ENCODE measurements around the gene TMEM175.
"Not testable (repeated sequence)": the region's sequence is repeated elsewhere in the genome, so short reads cannot be mapped to it uniquely, and the experiment has no call there.

TMEM175 gene

DNA sequence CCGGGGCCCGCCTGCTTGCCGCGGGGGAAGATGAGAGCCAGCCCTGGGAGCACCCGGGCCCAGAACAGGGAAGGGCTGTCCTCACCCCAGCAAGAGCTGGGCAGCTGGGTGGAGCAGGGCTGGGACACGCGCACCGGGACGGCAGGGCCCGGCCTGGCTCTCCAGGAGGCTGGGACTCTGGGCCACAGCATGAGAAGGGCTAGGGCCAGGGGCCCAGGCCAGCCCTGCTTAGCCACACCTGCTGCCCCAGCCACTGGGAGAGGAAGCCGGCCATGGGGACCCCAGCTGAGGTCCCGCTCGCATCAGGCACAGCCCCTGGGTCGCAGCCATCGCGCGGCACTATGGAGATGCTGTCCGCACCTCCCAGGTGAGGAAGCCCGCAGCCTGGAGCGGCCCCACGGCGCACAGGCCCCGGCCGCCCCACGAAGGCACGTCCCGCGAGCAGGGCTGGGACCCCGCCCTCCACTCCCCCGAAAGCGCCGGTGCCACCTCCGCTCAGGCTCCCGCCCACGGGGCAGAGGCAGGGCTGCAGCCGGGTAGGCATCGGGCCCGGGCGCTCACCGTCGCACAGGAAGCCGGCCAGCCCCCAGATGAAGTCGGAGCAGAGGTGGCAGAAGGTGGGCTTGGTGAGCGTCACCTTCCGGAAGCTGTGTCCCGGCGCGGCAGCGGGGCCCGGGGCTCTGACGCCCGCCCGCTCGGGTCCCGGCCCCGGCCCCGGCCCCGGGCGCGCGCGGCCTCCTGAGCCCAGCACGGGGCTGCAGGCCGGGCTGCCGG is 40.6 kb downstream of the TMEM175 start:
- peak; percentile 51 for DNase-seq

DNA sequence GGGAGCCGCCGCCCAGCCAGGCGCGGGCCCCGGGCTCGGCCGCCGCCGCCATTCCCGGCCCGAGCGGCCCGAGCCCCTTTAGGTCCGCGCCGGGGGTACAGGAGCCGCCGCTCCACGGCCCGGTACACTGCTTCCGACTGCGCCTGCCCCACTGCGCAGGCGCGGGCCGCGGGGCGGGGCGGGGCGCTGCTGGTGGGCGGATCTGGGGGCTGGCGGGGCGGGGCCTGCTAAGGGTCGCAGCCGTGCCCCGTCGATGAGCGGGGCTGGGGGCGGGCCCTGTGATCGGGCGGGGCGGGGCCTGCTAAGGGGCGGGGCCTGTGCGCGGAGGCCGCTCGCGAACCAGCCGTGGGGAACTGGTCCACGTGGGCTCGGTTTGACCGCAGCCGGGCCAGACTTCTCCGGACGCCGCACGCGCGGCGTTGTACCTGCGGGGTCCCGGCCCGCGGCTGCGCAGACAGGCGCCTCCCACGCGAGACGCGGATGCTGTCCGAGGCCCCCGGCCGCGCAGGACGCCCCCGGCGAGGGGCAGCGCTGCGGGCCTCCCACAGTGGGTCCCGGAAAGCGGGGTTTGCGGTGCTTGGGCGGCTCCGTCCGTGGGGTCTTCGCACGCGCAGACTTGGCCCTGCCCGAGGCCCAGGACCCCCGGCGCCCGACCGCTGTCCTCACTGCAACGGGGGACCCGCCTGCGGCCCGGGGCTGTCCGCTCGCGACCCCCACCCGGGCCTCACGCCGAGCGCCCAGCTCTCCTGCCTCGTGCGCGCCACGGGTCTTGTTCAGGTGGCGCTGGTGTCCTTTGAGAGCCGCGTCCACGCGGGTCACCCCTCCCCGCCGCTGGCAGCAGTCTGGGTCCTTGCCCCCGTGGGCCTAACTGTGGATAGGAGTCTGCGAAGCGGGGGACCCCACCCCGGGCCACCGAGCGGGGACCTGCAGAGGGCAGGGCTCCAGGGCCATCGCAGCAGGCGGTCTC is 41.5 kb downstream of the TMEM175 start, which contains the start of gene DGKQ:
DGKQ (minus strand) TSS at position 139 of the 967 bp plus-strand sequence; CDS start at position 52, 87 bp downstream.
- peak; percentile 79 for DNase-seq

DNA sequence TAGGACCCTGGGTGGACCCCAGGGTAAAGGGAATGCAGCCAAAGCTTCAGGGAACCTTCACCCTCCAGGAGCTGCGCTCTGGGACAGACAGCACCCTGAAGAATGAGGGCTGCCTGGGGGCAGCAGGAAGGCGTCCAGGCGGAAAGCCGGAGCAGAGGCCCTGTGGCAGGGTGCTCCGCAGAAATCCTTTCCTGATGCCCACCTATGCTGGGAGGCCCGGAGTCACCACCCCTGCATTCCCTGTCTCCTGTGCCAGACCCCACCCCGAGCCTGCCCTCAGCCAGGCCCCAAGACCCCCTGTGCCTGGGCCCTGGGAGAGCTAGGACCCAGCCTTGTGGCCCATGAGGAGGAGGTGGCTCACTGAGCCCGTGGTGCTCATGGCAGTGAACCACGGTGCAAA is 42.4 kb downstream of the TMEM175 start:
- no peak for DNase-seq

DNA sequence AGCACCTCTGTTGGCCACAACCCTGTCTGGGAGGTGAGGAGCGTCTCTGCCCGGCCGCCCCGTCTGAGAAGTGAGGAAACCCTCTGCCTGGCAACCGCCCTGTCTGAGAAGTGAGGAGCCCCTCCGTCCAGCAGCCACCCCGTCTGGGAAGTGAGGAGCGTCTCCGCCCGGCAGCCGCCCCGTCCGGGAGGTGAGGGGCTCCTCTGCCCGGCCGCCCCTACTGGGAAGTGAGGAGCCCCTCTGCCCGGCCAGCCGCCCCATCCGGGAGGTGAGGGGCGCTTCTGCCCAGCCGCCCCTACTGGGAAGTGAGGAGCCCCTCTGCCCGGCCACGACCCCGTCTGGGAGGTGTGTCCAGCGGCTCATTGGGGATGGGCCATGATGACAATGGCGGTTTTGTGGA is 43.8 kb downstream of the TMEM175 start:
- not testable (repeated sequence) for DNase-seq

DNA sequence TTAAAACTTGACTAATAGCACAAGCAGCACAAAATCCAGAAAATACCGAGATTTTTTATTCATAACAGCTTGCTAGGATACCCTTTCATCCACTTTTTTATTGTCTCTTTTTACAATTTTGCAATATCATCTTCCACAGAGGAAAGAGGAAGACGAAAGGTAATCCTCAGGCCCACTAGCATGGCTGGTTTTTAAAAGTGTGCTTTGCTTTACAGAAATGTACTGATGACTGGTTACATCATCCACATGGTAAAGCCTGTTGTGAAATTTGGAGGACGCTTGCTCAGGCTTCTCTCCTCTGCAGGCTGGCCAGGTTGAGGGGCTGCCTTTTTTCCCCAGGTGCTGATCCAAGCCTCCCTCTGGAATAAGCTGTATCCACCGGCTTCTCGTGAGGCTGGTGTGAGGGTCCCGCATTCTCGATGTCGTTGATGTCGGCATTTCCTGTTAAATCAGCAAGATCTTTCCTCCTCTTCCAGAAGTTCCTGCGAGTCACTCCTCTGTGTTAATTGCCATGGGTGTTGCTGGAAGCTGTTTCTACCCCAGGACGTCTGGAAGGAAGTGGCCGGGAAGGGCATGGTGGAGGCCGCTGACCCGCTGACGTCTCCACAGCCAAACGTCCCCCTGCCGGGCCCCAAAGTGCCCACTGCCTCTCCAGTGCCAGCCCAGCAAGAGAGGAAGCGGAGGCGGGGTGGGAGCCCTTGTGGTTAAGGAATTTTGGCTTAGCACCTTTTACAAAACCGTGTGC is 46.9 kb downstream of the TMEM175 start:
- no peak for DNase-seq

DNA sequence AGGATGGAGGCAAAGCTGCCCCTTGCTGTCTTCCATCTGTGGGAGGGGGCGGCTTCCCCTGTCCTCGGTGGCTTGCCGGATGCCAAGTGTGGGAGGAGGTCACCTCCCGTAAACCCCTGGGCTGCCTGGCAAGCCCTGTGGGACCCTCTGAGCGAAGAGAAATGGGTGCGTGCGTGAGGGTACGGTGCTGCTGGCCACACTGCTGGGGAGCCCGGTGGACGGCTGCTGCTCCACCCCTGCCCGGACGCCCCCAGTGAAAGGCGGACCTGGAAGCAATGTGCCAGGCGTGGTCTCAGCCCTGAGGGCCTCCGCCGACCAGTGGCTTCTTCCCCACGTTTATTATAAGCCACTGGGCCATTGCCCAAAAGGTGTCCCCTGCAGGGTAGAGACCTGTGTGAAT is 50.0 kb downstream of the TMEM175 start:
- no peak for DNase-seq

DNA sequence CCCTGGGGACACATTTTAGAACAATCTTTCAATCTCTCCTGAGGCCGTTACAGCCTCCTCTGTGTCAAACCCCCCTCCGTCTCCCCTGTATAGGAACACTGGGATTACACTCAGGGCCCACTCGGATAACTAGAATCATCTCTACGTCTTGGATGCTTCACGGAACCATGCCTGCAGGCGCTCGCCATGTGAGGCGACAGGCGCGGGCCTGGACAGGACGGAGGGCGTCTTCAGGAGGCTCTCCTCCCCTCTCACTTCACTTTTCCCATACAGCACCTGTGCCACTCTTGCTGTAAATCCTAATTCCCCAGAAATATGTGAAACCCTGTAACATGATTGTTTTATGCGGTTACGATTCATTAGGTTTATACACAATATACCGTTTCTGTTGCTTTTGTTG is 50.6 kb downstream of the TMEM175 start:
- DNase-seq: no peak

DNA sequence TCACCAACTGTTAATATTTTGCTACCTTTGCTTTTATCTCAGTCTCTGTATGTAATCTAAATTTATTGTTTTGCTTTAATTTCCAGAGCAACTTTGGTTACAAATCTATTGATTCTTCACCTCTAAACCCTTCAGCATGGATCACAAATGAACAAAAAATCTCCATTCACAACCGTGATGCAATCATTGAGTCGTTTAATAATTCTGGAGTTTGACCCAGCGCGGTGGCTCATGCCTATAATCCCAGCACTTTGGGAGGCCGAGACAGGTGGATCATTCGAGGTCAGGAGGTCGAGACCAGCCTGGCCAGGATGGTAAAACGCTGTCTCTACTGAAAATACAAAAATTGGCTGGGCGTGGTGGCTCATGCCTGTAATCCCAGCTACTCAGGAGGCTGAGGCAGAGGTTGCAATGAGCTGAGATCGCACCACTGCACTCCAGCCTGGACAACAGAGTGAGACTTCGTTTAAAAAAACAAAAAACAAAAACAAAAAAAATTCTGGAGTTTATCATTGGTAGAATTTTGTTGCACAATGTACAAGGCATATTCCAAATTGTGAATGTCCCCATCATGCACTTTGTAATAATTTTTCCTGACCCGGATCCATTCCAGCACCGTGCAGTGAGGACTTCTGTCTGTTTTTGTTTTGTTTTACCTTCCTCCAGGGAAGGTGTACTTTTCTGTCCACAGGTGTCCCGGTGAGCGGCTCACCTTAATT is 52.2 kb downstream of the TMEM175 start:
- no peak for DNase-seq

DNA sequence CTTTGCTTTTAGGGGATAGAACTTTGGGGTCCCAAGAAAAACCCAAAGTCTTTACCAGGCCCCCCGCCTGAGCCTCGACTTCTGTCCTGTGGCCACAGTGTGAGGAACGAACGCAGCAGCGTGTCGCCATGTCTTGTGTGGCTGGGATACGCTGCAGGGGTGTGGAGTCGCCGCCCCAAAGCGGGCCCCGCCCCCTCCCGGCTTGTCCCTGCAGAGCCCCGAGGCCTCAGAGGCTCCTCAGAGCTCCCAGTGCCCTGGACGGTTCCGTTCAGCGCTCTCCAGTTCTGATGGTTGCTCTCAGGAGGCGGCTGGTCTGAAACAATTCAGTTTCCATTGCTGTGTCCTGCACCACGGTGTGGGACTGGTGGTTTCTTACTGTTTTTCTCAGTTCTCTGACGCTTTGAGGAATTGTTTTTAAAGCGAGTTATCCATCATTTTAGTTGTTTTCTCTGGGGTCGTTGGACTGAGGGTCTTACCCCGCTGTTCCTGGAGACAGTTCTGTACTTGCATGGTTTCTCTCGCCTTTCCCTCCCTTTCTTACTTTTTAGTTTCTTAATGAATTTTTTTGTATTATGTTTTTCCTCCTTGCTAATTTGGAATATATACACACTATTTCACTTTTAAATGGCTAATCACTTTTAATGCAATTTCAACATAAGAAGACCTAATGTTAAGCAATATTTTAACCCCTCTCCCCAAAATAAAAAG is 53.0 kb downstream of the TMEM175 start:
- DNase-seq: peak; percentile 69

DNA sequence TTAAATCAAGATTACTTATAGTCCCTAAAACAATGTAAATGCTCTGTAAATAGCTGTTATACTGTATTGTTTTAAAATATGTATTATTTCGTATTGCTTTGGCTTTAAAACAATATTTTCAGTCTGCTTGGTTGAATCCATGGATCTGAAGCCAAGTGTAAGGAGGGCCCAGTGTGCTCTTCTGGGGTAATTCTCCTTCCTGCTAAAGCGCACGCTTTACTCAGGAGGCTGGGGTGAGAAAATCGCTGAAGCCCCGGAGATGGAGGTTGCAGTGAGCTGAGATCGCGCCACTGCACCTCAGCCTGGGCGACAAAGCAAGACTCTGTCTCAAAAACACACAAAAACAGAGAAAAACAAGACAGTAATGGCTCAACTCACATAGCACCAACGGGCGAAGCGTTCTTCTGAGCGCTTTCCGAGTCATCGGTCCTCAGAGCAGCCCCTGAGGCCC is 54.2 kb downstream of the TMEM175 start:
- DNase-seq: no peak

DNA sequence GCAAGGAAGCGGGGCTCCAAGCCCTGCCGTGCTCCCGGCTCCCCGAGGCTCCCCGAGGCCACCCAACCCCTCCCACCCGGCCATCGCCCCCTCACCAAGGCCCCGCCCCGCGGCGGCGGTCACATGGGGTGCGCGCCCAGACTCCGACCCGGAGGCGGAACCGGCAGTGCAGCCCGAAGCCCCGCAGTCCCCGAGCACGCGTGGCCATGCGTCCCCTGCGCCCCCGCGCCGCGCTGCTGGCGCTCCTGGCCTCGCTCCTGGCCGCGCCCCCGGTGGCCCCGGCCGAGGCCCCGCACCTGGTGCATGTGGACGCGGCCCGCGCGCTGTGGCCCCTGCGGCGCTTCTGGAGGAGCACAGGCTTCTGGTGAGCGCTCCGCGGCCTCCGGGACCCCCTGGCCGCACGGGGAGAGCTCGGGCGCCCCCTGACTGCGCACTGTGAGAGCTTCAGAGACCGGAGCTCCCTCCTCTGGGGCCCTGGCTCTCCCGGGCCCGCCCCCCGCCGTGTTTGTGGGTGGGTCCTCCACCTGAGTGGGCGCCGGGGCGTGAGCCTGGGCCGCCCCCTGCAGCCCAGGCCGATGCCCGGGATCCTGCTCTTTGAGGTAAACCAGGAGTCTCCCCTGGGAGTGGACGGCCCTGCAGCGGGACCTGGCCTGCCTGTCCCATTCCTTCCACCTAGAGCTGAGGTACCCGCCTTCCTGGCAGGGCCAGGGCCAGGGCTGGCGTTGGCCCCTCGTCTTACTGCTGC is 54.8 kb downstream of the TMEM175 start, which contains the start of gene IDUA:
IDUA (plus strand) TSS at position 166 of the 745 bp plus-strand sequence; CDS start at position 207, 41 bp downstream.
- DNase-seq: peak; percentile 83

DNA sequence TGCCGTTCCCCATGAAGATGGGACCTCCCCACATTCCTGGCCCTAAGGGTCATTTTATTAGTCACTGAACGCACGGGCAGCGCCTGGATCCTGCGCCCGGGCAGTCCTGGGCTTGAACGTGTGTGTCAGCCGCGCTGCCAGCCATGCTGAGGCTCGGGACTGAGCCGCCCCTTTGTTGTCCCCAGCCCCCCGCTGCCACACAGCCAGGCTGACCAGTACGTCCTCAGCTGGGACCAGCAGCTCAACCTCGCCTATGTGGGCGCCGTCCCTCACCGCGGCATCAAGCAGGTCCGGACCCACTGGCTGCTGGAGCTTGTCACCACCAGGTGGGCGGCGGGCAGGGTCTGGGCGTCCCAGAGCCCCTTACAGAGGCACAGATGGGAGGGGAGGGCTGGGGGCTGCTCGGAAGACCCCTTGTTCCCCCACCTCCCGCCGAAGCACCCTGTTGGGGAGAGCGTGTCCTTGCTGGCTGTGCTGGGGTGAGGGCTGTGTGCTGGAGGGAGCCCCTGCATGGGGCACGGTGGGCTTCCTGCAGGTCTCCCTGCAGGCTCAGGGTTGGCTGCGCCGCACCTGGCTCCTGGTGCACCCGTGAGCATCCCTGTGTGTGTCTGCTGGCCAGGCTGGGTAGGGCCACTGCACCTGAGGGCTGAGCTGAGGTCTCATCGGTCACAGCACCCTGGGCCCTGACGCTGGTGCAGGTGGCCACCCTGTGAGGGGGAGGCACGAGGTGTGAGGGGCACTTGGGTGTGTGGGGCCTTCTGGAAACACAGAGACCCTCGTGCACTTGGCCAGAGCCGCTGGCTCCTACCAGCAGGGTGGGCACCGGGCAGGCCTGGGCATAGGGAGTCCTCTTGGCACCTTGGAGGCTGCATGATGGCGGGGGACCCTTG is 55.6 kb downstream of the TMEM175 start:
- DNase-seq: no peak

DNA sequence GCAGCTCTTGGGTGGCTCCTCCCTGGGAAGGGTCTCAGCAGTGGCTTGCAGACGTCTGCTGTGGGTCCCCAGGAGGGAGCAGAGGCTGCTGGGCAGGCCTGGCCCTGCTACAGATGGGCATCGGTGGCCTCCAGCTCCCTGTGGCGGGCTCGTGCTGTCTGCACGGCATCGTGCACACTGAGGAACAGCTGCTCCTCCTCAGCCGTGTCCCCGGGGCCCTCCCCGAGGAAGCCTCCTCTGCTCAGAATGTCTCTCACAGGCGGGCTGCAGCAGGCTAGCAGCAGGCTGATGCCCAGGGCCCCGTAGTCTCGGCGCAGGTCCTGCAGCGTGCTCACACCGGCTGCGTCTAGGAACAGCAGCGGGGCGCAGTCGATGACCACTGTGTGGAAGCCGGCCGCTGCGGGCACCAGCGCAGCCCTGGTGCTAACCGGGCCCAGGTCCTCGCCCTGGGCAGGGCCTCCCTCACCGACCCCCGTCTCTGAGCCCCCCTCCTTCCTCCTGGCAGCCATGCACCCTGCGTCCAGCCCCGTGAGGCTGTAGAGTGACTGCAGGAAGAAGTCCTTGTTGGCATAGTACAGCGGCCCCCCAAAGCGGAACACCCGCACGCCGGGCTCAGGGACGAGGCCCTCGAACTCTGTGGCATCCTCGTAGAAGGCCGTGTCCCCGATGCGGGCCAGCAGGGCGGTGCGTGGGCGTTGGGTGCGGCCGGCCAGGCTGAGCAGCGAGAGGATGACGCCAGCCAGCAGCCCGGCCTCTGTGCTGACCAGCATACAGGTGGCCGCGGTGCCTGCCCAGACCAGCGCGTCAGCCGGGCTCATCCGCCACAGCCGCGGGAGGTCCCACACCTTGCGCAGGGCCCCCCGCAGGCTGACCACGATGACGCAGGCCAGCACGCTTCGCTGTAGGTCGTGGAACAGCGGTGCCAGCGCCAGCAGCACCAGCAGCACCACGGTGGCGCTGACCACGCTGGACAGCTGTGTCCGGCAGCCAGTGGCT is 56.8 kb downstream of the TMEM175 start:
- DNase-seq: no peak

DNA sequence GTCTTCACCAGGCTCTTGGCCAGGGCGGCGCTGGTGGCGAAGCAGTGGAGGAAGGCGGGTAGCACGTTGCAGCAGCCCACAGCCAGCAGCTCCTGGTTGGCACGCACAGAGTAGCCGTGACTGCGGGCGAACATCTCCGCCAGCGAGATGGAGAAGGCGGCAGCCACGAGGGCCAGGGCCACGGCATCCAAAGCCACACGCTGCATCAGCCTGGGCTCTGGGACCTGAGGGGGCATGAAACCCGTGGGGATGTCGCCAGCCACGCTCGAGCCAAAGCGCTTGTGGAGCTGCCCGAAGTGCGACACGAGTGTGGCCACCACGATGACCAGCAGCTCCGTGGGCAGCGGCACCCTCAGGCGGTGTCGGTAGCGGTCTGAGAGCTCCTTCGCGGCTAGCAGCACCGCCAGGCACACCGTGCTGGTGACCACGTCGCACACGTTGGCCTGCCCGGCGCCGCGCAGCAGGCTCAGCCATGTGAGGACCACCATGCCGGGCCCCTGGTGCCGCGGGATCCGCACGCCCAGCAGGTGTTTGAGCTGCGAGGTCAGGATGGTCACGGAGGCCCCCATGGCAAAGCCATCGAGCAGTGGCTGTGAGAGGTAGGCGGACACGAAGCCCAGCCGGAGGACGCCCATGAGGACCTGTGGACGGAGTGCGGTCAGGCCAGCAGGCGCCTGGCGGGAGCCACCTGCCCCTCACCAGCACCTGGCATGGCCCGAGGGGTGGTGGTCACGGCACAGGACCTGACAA is 57.6 kb downstream of the TMEM175 start:
- DNase-seq: no peak

DNA sequence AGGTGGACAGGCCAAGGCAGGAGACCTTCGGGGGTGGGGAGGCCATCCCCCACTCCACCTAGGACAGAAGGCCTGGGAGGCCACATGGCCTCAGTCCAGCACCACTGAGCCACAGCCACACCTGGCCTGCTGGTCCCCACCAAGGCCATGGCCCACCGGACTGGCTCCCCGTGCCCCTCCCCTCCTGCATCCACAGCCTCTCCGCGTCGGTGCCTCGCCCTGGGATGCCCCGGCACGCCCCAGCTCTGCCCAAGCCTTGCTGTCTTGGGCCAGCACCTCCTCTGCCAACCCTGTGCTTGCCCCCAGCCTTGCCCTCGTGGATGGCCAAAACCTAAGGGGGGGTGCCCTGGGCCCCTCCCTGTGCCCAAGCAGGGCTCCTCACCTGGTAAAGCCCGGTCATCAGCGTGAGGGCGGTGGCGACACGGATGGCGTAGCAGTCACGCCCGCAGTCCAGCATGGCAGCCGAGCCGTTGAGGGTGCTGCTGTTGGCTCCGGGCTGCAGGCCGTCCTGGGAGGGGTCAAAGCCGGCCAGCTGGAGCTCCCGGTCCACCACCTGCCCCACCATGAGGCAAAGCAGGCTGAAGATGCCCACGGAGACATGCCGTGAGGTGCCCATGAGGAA is 58.6 kb downstream of the TMEM175 start:
- DNase-seq: no peak

DNA sequence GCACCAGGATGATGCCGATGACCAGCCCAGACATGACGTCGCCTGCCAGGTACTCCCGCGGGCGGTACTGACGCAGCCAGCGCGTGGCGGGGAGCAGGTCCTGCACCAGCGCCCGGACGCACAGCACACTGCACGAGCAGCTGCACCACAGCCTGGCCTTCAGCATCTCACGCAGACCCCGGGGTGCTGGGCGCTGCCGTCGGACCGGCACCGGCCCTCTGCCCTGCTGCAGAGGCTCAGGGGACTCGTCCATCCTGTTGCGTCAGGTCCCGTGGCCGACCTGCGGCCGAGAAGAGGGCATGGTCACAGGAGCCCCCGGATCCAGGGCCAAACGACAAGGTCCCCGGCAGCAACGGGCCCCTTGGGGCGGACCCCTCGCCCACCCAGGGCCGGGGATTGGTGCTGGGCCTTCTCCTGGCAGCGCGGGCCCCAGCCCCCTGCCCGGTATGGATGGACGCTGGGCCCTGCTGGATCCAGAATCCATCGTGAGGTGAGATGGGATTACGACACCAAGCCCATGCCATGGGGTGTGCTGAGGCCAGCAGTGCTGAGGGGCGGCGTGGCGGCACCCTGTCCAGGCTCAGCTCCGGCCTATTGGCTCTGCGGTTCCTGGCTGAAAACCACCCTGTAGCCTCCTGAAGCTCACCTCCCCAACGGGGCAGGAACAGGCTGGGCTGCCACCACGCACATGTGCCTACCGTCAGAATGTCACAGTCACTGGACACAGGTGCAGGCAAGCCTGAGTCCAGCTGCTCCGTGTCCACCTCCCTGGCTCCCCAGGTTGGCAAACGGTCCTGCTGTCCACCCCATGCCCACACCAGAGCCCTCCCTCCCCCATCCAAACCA is 59.4 kb downstream of the TMEM175 start:
- no peak for DNase-seq
